ENCODE data around the gene CILP2.

DNA sequence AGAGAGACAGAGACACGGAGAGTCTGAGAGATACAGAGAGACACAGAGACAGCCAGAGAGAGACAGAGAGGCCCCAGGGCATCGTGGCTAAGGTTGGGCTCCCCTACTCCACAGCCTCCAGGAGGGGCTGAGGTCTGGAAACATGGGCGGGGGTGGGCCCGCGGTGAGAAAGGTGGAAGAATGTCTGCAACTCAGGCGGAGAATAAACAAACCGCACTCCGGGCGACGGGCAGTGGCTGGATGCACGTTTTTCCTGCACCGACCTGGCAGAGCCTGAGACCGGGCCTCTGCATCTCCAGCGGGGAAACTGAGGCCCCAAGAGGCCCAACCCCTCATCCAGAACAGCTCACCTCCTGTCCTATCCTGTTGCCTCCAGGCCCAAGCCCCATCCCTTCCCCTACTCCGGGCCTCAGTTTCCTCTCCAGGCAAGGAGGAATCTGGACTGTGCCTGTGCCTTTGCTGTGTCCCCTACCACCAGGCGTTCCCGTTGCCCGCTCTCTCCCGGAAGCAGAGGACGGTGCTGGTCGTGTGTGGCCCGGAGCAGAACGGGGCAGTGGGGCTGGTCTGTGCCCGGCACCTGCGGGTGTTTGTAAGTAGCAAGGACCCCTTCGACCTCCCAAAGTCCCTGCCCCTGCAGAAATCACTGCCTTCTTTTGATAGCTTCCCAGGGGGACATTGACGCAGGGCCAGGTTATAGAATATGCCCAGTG is 3.4 kb upstream of the CILP2 start:
- TF ChIP-seq POLR2AphosphoS5 (IDR thresholded peaks at IDR 0.05; ENCODE audit: insufficient read depth in 1 of 2, low read depth in 1 of 2) (no peak), POLR2A (IDR thresholded peaks at IDR 0.05) (no peak)
- TF ChIP-seq, protein P1, sequence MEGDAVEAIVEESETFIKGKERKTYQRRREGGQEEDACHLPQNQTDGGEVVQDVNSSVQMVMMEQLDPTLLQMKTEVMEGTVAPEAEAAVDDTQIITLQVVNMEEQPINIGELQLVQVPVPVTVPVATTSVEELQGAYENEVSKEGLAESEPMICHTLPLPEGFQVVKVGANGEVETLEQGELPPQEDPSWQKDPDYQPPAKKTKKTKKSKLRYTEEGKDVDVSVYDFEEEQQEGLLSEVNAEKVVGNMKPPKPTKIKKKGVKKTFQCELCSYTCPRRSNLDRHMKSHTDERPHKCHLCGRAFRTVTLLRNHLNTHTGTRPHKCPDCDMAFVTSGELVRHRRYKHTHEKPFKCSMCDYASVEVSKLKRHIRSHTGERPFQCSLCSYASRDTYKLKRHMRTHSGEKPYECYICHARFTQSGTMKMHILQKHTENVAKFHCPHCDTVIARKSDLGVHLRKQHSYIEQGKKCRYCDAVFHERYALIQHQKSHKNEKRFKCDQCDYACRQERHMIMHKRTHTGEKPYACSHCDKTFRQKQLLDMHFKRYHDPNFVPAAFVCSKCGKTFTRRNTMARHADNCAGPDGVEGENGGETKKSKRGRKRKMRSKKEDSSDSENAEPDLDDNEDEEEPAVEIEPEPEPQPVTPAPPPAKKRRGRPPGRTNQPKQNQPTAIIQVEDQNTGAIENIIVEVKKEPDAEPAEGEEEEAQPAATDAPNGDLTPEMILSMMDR (IDR thresholded peaks at IDR 0.05) = no peak
